IPS DF 6.9 (cell line): ENCODE measurements around the gene RAB13.

Experiments used
- DNase-seq: peaks from one replicate; pipeline ENCODE4 v3.0.0-alpha.2; 2013; ENCODE audit warnings: low read depth, low spot score
- H3K27ac ChIP-seq: one replicate; pipeline ENCODE4 v1.5.1; 2013; ENCODE audit warnings: low read length, control low read depth
- H3K27me3 ChIP-seq: 2 replicates; pipeline ENCODE4 v1.6.1; 2013; ENCODE audit warnings: mild to moderate bottlenecking, low read length; ENCODE audit not compliant: control insufficient read depth, insufficient read depth
- H3K36me3 ChIP-seq: 2 replicates; pipeline ENCODE4 v1.6.1; 2013; ENCODE audit warnings: low read length; ENCODE audit not compliant: control insufficient read depth, insufficient read depth
- H3K4me1 ChIP-seq: 2 replicates; pipeline ENCODE4 v1.6.1; 2013; ENCODE audit warnings: low read length; ENCODE audit not compliant: control insufficient read depth, insufficient read depth
- H3K4me3 ChIP-seq: 2 replicates; pipeline ENCODE4 v1.5.1; 2013; ENCODE audit warnings: mild to moderate bottlenecking, low read length
- H3K9me3 ChIP-seq: 2 replicates; pipeline ENCODE4 v1.6.1; 2013; ENCODE audit warnings: low read length, inconsistent platforms; ENCODE audit not compliant: control insufficient read depth, insufficient read depth
- WGBS: extraction: QIAGEN DNeasy Blood & Tissue Kit; methylation state at CpG from one replicate; pipeline ENCODE4 v1.1.7; 2013; ENCODE audit warnings: mixed read lengths, missing lambda C conversion rate; ENCODE audit not compliant: insufficient read length, insufficient coverage; 5-methylcytosine and 5-hydroxymethylcytosine counted together

RAB13 gene

DNA sequence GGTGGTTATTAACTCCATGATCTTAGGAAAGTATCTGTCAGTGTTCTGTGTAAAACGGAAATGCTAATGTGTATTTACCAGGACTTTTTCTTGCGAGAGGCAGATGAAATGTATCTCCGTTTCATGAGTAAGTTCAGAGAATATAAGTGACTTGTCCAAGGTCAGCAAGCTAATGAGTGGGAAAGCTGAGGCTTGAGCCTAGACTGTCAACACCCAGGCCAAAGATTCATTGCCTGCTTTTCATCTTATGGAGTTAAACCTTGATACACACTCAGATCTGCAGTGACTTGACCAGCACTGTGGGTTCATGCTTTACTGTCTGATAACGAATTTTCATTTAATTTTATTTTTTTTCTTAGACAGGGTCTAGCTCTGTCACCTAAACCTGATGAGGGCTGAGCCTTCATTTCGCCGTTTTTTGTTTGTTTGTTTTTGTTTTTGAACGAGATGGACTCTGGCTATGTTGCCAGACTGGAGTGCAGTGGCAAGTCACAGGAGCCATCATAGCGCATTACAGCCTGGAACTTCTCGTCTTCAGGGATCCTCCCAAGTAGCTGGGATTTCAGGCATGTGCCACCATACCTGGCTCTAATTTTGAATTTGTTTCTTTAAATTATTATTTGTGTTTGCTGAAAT, 7.7 kb downstream of the RAB13 start:
- Histone ChIP-seq H3K36me3 (peaks cover 21% of the 10 kb centered on the region; the same call in 1 of the 2 replicates), H3K4me3 (peak overlapping the region; percentile 98; the same call in 1 of the 2 replicates), H3K4me1 (no peaks in the 10 kb centered on the region), H3K27me3 (no peaks in the 10 kb centered on the region), H3K9me3 (no peaks in the 10 kb centered on the region), H3K27ac (no peak overlapping the region)
- DNase-seq = no peak
- WGBS = no CpG with 5 or more reads among the region's 9 CpGs

- Histone ChIP-seq H3K27me3 (no peaks in the 10 kb centered on the region), H3K36me3 (peaks cover 17% of the 10 kb centered on the region; the same call in 1 of the 2 replicates), H3K9me3 (no peaks in the 10 kb centered on the region), H3K27ac (no peak within 1 kb of the TSS), H3K4me1 (no peaks in the 10 kb centered on the region), H3K4me3 (peak within 1 kb of the TSS; percentile 98)
- WGBS = no CpG with 5 or more reads among the region's 75 CpGs
- no peak for DNase-seq
Observed at GRCh38 chr1:153977250-153978240, 8.6 kb downstream of the RAB13 start, which contains the start of gene JTB. TSS of gene JTB (minus strand) at chr1:153977674. CDS start at chr1:153977252, 422 bp downstream.

GRCh38 chr1:153976819-153977249, 9.3 kb downstream of the RAB13 start:
- H3K36me3 ChIP-seq = peaks cover 10% of the 10 kb centered on the region; the same call in 1 of the 2 replicates
- peak overlapping the region; percentile 98 for H3K4me3 ChIP-seq
- WGBS = no CpG with 5 or more reads among the region's 16 CpGs
- no peak for DNase-seq
- no peaks in the 10 kb centered on the region for H3K27me3 ChIP-seq
- H3K27ac ChIP-seq = no peak overlapping the region
- H3K4me1 ChIP-seq = no peaks in the 10 kb centered on the region
- no peaks in the 10 kb centered on the region for H3K9me3 ChIP-seq

DNA sequence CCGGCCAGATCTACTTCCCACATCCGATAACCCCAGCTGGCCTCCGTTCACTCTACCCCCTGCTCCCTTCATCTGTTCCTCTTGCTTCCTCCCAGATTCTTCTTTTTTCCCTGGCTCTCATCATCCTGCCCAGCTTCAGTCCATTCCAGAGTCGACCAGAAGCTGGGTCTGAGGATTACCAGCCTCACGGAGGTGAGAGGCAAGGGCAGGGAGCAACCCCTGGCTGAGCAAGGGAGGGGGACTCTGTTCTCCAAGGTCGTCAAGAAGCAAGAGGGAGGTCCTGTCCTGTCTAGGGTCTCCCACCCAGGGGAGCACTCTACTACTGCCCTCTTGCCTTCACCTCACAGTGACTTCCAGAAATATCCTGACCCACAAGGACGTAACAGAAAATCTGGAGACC, 12.6 kb downstream of the RAB13 start:
- Histone ChIP-seq H3K4me1 (no peaks in the 10 kb centered on the region), H3K9me3 (no peaks in the 10 kb centered on the region), H3K27ac (no peak overlapping the region), H3K4me3 (no peak overlapping the region), H3K27me3 (no peaks in the 10 kb centered on the region), H3K36me3 (peaks cover 10% of the 10 kb centered on the region; the same call in 1 of the 2 replicates)
- no peak for DNase-seq
- 100% methylated on average over 2 of the region's 7 CpGs for WGBS

DNA sequence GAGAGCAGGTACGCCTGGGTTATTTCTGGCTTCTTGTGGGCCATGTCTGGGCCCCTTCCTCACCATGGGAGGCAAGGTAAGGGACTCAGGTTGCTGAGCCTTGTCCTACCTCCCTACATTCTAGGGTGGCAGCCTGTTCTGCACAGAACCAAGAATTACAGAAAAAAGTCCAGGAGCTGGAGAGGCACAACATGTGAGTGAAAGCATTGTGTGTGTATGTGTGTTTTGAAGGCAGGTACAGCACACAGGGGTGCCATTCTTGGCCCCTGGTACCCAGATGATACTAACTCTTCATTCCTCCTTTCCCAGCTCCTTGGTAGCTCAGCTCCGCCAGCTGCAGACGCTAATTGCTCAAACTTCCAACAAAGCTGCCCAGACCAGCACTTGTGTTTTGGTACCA, 13.1 kb downstream of the RAB13 start:
- no CpG with 5 or more reads among the region's 3 CpGs for WGBS

DNA sequence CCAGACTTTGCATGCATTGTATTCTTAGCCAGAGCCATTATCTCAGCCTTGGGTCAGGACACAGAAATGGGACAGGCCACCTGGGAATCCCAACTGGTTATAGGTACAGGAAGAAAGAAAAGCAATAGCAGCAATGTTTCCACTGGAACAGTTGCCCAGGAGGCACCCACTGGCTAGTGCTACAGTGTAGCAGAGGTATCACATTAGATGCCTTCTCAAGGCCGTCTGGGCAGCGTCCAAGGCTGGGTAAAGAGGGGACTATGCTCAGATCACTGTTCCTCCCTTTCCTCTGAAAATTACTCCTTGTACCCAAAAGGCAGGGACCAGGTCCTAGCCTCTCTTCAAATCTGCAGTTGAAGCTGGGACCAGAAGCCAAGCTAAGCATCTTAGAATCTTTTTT, 15.8 kb downstream of the RAB13 start:
- Histone ChIP-seq H3K4me1 (no peaks in the 10 kb centered on the region), H3K9me3 (no peaks in the 10 kb centered on the region), H3K36me3 (peaks cover 7% of the 10 kb centered on the region; the same call in 1 of the 2 replicates), H3K4me3 (no peak overlapping the region), H3K27ac (no peak overlapping the region), H3K27me3 (no peaks in the 10 kb centered on the region)
- no peak for DNase-seq
- WGBS = no CpG with 5 or more reads among the region's 2 CpGs

More for the DNA sequence above, 13.1 kb downstream of the RAB13 start:
- no peaks in the 10 kb centered on the region for H3K4me1 ChIP-seq
- DNase-seq = no peak
- H3K27me3 ChIP-seq = no peaks in the 10 kb centered on the region
- no peak overlapping the region for H3K27ac ChIP-seq
- peaks cover 10% of the 10 kb centered on the region; the same call in 1 of the 2 replicates for H3K36me3 ChIP-seq
- H3K9me3 ChIP-seq = no peaks in the 10 kb centered on the region
- no peak overlapping the region for H3K4me3 ChIP-seq

GRCh38 chr1:153968972-153969371, 17.2 kb downstream of the RAB13 start:
- no peak for DNase-seq
- H3K27ac ChIP-seq = no peak overlapping the region
- no CpG with 5 or more reads among the region's 2 CpGs for WGBS
- no peaks in the 10 kb centered on the region for H3K27me3 ChIP-seq
- H3K4me1 ChIP-seq = no peaks in the 10 kb centered on the region
- no peaks in the 10 kb centered on the region for H3K9me3 ChIP-seq
- no peak overlapping the region for H3K4me3 ChIP-seq
- H3K36me3 ChIP-seq = peaks cover 3% of the 10 kb centered on the region; the same call in 1 of the 2 replicates

DNA sequence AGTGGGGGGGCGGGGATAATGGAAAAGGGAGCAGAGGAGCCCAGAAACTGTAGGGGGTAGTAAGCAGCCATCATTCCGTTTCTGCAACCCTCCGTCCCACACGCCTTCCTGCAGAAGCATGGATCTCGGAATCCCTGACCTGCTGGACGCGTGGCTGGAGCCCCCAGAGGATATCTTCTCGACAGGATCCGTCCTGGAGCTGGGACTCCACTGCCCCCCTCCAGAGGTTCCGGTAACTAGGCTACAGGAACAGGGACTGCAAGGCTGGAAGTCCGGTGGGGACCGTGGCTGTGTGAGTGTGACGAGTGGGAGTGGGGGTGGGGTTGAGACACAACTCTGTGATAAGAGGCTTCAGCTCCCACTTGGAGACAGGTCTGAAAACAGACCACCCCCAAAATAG, 17.7 kb downstream of the RAB13 start:
- Histone ChIP-seq H3K4me3 (peak overlapping the region; percentile 5; the same call in 1 of the 2 replicates), H3K27ac (no peak overlapping the region), H3K9me3 (no peaks in the 10 kb centered on the region), H3K4me1 (no peaks in the 10 kb centered on the region), H3K27me3 (no peaks in the 10 kb centered on the region), H3K36me3 (no peaks in the 10 kb centered on the region; the same call in 1 of the 2 replicates)
- WGBS = no CpG with 5 or more reads among the region's 13 CpGs
- DNase-seq = no peak

DNA sequence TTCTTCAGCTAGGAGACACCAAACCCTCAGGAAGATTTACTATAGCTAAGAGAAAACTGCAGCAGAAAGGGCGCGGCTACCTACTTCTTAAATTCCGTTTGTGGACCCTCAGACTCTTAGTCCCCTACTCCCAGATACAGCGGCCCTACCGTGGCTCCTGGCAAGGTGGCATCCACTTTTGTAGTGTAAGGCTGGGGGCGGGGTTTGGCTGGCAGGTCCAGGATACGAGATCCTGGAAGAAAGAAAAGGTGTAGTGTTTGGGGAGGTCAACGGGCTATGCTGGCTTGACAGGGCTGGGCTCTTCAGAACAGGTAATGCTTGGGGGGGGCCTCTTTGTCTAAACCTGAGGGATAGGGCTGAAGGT, 18.2 kb downstream of the RAB13 start:
- Histone ChIP-seq H3K9me3 (no peaks in the 10 kb centered on the region), H3K27ac (no peak overlapping the region), H3K27me3 (no peaks in the 10 kb centered on the region), H3K4me1 (no peaks in the 10 kb centered on the region), H3K4me3 (peak overlapping the region; percentile 19; the same call in 1 of the 2 replicates), H3K36me3 (no peaks in the 10 kb centered on the region)
- no peak for DNase-seq
- WGBS = no CpG with 5 or more reads among the region's 8 CpGs
